ENCODE measurements around the gene CREB3L2. TPM values are rescaled to one million over a fixed set of nuclear protein-coding genes. Genes with fewer than 3 reads are reported as not detected.

The CREB3L2 gene
- total and polyA plus RNA-seq, 2 of the 13 experiments (the other 11 are each of a cell fraction or from before 2014, with no cell fraction given) = 22.1 to 41.1 TPM

DNA sequence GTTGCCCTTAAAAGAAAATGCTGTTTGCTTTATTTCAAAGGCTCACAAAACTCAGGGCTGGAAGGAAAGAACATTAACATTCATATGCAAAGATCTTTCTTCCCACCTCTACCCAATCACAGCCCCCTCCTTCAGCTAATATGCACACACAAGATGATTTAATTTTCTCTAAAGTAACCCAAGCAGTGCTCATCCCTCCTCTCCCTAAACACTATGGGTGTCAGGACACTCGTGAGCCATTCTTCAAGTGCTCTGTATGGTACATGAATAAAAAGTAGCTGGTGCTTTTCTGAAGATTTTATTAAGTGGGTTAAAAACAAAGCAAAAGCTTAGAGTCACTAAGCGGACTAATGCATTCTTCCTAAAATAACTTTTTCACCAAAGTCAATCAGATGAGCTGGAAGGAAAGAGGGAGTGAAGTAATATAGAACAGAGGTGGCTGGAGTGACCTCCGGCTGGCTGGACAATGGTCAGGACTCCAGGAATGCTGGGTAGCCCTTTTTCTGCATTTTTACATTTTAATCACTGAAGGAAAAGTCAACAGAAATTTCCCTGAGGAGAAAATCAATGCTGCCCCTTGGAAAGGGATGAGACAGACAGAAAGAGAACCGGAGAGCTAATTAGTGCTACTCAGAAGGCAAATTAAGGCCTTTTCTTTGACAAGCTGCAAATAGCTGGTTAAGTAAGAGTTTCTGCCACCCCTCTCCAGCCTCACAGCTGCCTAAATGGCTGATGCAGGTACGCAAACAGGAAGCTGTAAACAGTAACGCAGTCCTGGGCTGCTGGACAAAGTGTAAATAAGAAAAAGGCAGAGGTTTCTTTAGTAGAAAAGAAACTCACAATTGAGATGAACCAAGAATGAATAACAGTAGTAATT is 161.7 kb downstream of the CREB3L2 start:
- no peak overlapping the region for H3K9ac ChIP-seq (ENCODE audit: insufficient read depth, low read depth, low read length)
- H3K27me3 ChIP-seq (ENCODE audit: control insufficient read depth in 1 of 2, insufficient read depth in 2 of 2, low read length in 2 of 2) = peaks cover 0 to 12% of the 10 kb centered on the region in 2 experiments; a peak in 3 of 5 replicates
- BruUV-seq (replicated peaks) = no TSS peak
- no peaks in the 10 kb centered on the region for H3K36me3 ChIP-seq (replicated peaks in 1 of 2; ENCODE audit: control insufficient read depth in 1 of 2, insufficient read depth in 2 of 2, low read length in 2 of 2)
- H2AFZ ChIP-seq (ENCODE audit: low read length) = no peak overlapping the region
- in situ Hi-C loops (cut with HindIII; ENCODE audit: extremely low pct_ligation_motif_present, low pct_unique_long_range_greater_than_20kb) (no loop called here), intact Hi-C loops (cut with micrococcal nuclease; ENCODE audit: unreplicated experiment) (no loop called here)
- WGBS (ENCODE audit: low lambda C conversion rate) = 24% methylated on average over 6 of the region's 6 CpGs
- POLR2A ChIA-PET = no interaction called here
- H3K4me1 ChIP-seq (ENCODE audit: insufficient read depth, low read length) = peaks cover 10% of the 10 kb centered on the region
- H3K9me3 ChIP-seq (ENCODE audit: low read length) = no peaks in the 10 kb centered on the region
- peak; percentile 31 for ATAC-seq
- CTCF ChIA-PET (ENCODE audit: low intra/inter-chr PET ratio, low total read pairs) = no interaction called here
- H3K4me2 ChIP-seq (ENCODE audit: low read depth, low read length) = no peak overlapping the region
- H3K27ac ChIP-seq (ENCODE audit: extremely low read length, insufficient read depth, low read length) = no peak overlapping the region
- no peak for TF ChIP-seq SUZ12 (IDR thresholded peaks at IDR 0.05; ENCODE audit: low read depth, low read length)
- no peak for TF ChIP-seq ZNF331 (CRISPR knock-in tag; IDR thresholded peaks at IDR 0.05)
- TF ChIP-seq DNMT3B (CRISPR knock-in tag; conservative IDR thresholded peaks at IDR 0.05) = no peak
- TF ChIP-seq ISL2 (CRISPR knock-in tag; IDR thresholded peaks at IDR 0.05) = no peak
- no peak for TF ChIP-seq ZNF674 (CRISPR knock-in tag; IDR thresholded peaks at IDR 0.05; ENCODE audit: low read depth)
- TF ChIP-seq, protein P1, sequence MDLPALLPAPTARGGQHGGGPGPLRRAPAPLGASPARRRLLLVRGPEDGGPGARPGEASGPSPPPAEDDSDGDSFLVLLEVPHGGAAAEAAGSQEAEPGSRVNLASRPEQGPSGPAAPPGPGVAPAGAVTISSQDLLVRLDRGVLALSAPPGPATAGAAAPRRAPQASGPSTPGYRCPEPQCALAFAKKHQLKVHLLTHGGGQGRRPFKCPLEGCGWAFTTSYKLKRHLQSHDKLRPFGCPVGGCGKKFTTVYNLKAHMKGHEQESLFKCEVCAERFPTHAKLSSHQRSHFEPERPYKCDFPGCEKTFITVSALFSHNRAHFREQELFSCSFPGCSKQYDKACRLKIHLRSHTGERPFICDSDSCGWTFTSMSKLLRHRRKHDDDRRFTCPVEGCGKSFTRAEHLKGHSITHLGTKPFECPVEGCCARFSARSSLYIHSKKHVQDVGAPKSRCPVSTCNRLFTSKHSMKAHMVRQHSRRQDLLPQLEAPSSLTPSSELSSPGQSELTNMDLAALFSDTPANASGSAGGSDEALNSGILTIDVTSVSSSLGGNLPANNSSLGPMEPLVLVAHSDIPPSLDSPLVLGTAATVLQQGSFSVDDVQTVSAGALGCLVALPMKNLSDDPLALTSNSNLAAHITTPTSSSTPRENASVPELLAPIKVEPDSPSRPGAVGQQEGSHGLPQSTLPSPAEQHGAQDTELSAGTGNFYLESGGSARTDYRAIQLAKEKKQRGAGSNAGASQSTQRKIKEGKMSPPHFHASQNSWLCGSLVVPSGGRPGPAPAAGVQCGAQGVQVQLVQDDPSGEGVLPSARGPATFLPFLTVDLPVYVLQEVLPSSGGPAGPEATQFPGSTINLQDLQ (CRISPR knock-in tag; IDR thresholded peaks at IDR 0.05) = no peak
- no peak for TF ChIP-seq KDM3A (CRISPR knock-in tag; IDR thresholded peaks at IDR 0.05; ENCODE audit: low read depth)
- no peak for TF ChIP-seq HHEX (CRISPR knock-in tag; IDR thresholded peaks at IDR 0.05)
- TF ChIP-seq TBX2 (CRISPR knock-in tag; IDR thresholded peaks at IDR 0.05; ENCODE audit: borderline replicate concordance) = no peak
- no peak for TF ChIP-seq RFXANK (CRISPR knock-in tag; IDR thresholded peaks at IDR 0.05)
- TF ChIP-seq SNRNP70 (IDR thresholded peaks at IDR 0.05; ENCODE audit: low read depth, low read length) = no peak
- no peak for TF ChIP-seq ZNF234 (CRISPR knock-in tag; conservative IDR thresholded peaks at IDR 0.05)
- TF ChIP-seq, protein P2, sequence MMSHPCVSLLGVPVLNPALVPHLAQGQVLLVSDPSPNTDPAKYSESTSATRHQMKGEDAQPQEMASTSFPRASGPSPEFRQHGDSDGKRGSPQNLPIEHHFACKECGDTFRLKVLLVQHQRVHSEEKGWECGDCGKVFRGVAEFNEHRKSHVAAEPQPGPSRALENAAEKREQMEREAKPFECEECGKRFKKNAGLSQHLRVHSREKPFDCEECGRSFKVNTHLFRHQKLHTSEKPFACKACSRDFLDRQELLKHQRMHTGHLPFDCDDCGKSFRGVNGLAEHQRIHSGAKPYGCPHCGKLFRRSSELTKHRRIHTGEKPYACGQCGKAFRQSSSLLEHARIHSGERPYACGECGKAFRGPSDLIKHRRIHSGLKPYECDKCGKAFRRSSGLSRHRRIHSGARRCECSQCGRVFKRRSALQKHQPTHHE (CRISPR knock-in tag; IDR thresholded peaks at IDR 0.05; ENCODE audit: borderline replicate concordance) = no peak
- TF ChIP-seq RBM39 (IDR thresholded peaks at IDR 0.05; ENCODE audit: low read depth, low read length, poor library complexity, severe bottlenecking) = no peak
- TF ChIP-seq, protein P3, sequence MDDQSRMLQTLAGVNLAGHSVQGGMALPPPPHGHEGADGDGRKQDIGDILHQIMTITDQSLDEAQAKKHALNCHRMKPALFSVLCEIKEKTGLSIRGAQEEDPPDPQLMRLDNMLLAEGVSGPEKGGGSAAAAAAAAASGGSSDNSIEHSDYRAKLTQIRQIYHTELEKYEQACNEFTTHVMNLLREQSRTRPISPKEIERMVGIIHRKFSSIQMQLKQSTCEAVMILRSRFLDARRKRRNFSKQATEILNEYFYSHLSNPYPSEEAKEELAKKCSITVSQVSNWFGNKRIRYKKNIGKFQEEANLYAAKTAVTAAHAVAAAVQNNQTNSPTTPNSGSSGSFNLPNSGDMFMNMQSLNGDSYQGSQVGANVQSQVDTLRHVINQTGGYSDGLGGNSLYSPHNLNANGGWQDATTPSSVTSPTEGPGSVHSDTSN (CRISPR knock-in tag; IDR thresholded peaks at IDR 0.05; ENCODE audit: borderline replicate concordance) = no peak
- no peak for TF ChIP-seq ZNF557 (CRISPR knock-in tag; IDR thresholded peaks at IDR 0.05)
- TF ChIP-seq NR2F6 (IDR thresholded peaks at IDR 0.05) = no peak
- TF ChIP-seq NR2F6 (CRISPR knock-in tag; IDR thresholded peaks at IDR 0.05) = no peak
- TF ChIP-seq RBAK (CRISPR knock-in tag; IDR thresholded peaks at IDR 0.05) = no peak
- TF ChIP-seq ZKSCAN5 (CRISPR knock-in tag; IDR thresholded peaks at IDR 0.05) = no peak
- DNase-seq (ENCODE audit: low spot score) = no peak
- H4K20me1 ChIP-seq (ENCODE audit: insufficient read depth, low read length) = no peaks in the 10 kb centered on the region
- H3K79me2 ChIP-seq (ENCODE audit: insufficient read depth, low read length) = no peaks in the 10 kb centered on the region
- no peak overlapping the region for H3K4me3 ChIP-seq (replicated peaks in 1 of 3; ENCODE audit: insufficient read depth in 1 of 3, low read depth in 2 of 3, low read length in 3 of 3)
- FAIRE-seq = no peak
